NCI-H2171 (cell line): ENCODE results near the gene TSPAN17.
A peak's percentile ranks its signal among the peaks of the same experiment; 100 is the strongest.

ENCODE experiments used
- DNase-seq: peaks from one replicate; lab custom pipeline; 2025; lab: John Stamatoyannopoulos, UW

Gene TSPAN17

GRCh38 chr5:176642675-176643490 is 4.4 kb upstream of the TSPAN17 start:
- no peak for DNase-seq

GRCh38 chr5:176643491-176644219 is 3.6 kb upstream of the TSPAN17 start:
- no peak for DNase-seq

- no peak for DNase-seq
Measured at GRCh38 chr5:176644294-176644693, 3.0 kb upstream of the TSPAN17 start.

GRCh38 chr5:176644878-176645670 is 2.2 kb upstream of the TSPAN17 start:
- DNase-seq, result no peak

- no peak for DNase-seq
Measured at GRCh38 chr5:176646049-176646706, 1.1 kb upstream of the TSPAN17 start.

- DNase-seq, result no peak
Measured at GRCh38 chr5:176646707-176647029, 616 bp upstream of the TSPAN17 start.

- DNase-seq, result no peak
Measured at GRCh38 chr5:176647843-176648473, 674 bp downstream of the TSPAN17 start.

- no peak for DNase-seq
Measured at GRCh38 chr5:176648474-176649194, 1.4 kb downstream of the TSPAN17 start.

GRCh38 chr5:176650354-176650884 is 3.1 kb downstream of the TSPAN17 start:
- no peak for DNase-seq

GRCh38 chr5:176651472-176651980 is 4.2 kb downstream of the TSPAN17 start:
- DNase-seq, result no peak

- peak; percentile 57 for DNase-seq
Measured at GRCh38 chr5:176652136-176652535, 4.9 kb downstream of the TSPAN17 start.

- peak; percentile 22 for DNase-seq
Measured at GRCh38 chr5:176653401-176654385, 6.4 kb downstream of the TSPAN17 start.

GRCh38 chr5:176654856-176655255 is 7.6 kb downstream of the TSPAN17 start:
- DNase-seq, result no peak

GRCh38 chr5:176656467-176656990 is 9.2 kb downstream of the TSPAN17 start:
- DNase-seq, result no peak

- DNase-seq, result peak; percentile 36
Measured at GRCh38 chr5:176658007-176658599, 10.8 kb downstream of the TSPAN17 start.

- DNase-seq, result no peak
Measured at GRCh38 chr5:176658817-176659511, 11.7 kb downstream of the TSPAN17 start.

- no peak for DNase-seq
Measured at GRCh38 chr5:176659512-176659839, 12.2 kb downstream of the TSPAN17 start.

- no peak for DNase-seq
Measured at GRCh38 chr5:176659860-176660461, 12.7 kb downstream of the TSPAN17 start.
